Liver (tissue), 9 donors: ENCODE results near the gene TPPP3. TPM values are rescaled to one million over a fixed set of nuclear protein-coding genes. Genes with fewer than 3 reads are reported as not detected.

Experiments used
- DNase-seq: peaks from one replicate; pipeline ENCODE4 v3.0.0-alpha.2; 2017; ENCODE audit warnings: low spot score
- H3K27ac ChIP-seq, 2 donors: one replicate each; pipeline ENCODE4 v1.7.0; 2013; ENCODE audit warnings: inconsistent platforms in 2 of 2, low read length in 2 of 2, control low read depth in 1 of 2, low read depth in 1 of 2, mild to moderate bottlenecking in 1 of 2
- H3K27me3 ChIP-seq, 4 donors: one replicate each; pipeline versions ENCODE4 v1.6.1 to v1.7.0; 2013; ENCODE audit warnings: low read length in 3 of 4, inconsistent platforms in 1 of 4, mild to moderate bottlenecking in 1 of 4, moderate library complexity in 1 of 4; ENCODE audit not compliant: control insufficient read depth in 4 of 4, insufficient read depth in 4 of 4
- H3K36me3 ChIP-seq, 4 donors: one replicate each; pipeline versions ENCODE4 v1.6.1 to v1.7.0; 2013; ENCODE audit warnings: low read length in 3 of 4, mild to moderate bottlenecking in 3 of 4, low read depth in 1 of 4, moderate library complexity in 1 of 4; ENCODE audit not compliant: control insufficient read depth in 4 of 4, insufficient read depth in 3 of 4
- H3K4me1 ChIP-seq, 4 donors: one replicate each; pipeline versions ENCODE4 v1.6.1 to v1.7.0; 2013; ENCODE audit warnings: low read length in 3 of 4, mild to moderate bottlenecking in 3 of 4, moderate library complexity in 1 of 4; ENCODE audit not compliant: control insufficient read depth in 4 of 4, insufficient read depth in 4 of 4
- H3K4me3 ChIP-seq, 3 donors: one replicate each; pipeline versions ENCODE4 v1.6.1 to v1.7.0; 2013; ENCODE audit warnings: low read length in 3 of 3, control low read depth in 1 of 3, low read depth in 1 of 3, mild to moderate bottlenecking in 1 of 3
- H3K9ac ChIP-seq, 2 donors: one replicate each; pipeline ENCODE4 v1.7.0; 2013; ENCODE audit warnings: low read length in 2 of 2, mild to moderate bottlenecking in 2 of 2, moderate library complexity in 2 of 2, control low read depth in 1 of 2, low read depth in 1 of 2
- H3K9me3 ChIP-seq, 4 donors: one replicate each; pipeline versions ENCODE4 v1.6.1 to v1.7.0; 2013; ENCODE audit warnings: low read length in 3 of 4; ENCODE audit not compliant: control insufficient read depth in 4 of 4
- ATF3 ChIP-seq: IDR thresholded peaks from 2 replicates; pipeline ENCODE4 v1.6.1; 2016; ENCODE audit warnings: antibody characterized with exemption
- CTCF ChIP-seq: fragments of 150-350 bp; IDR thresholded peaks from 2 replicates; pipeline ENCODE4 v1.5.1; 2017; ENCODE audit warnings: improper control_type of control experiment, low read depth, low read length; ENCODE audit not compliant: missing input control
- EGR1 ChIP-seq, 2 donors: IDR thresholded peaks; 2 replicates each; pipeline ENCODE4 v1.6.1; 2016 to 2018; ENCODE audit warnings: antibody characterized with exemption in 2 of 2, low read depth in 2 of 2
- FOXA1 ChIP-seq: IDR thresholded peaks from 2 replicates; pipeline ENCODE4 v1.6.1; 2016; ENCODE audit warnings: antibody characterized with exemption
- FOXA2 ChIP-seq: IDR thresholded peaks from 2 replicates; pipeline ENCODE4 v1.6.1; 2016; ENCODE audit warnings: antibody characterized with exemption
- GABPA ChIP-seq, 2 donors: IDR thresholded peaks in 1 of 2; conservative IDR thresholded peaks in 1 of 2; 2 replicates each; pipeline ENCODE4 v1.6.1; 2016; ENCODE audit warnings: antibody characterized with exemption in 2 of 2, mild to moderate bottlenecking in 1 of 2, moderate library complexity in 1 of 2
- HNF4A ChIP-seq, 2 donors: conservative IDR thresholded peaks; 2 replicates each; pipeline ENCODE4 v1.6.1; 2016; ENCODE audit warnings: antibody characterized with exemption in 2 of 2, mild to moderate bottlenecking in 2 of 2
- HNF4G ChIP-seq: IDR thresholded peaks from 2 replicates; pipeline ENCODE4 v1.6.1; 2016; ENCODE audit warnings: antibody characterized with exemption
- JUND ChIP-seq, 2 donors: IDR thresholded peaks; 2 replicates each; pipeline ENCODE4 v1.6.1; 2016; ENCODE audit warnings: antibody characterized with exemption in 2 of 2
- MAX ChIP-seq: IDR thresholded peaks from 2 replicates; pipeline ENCODE4 v1.6.1; 2016; ENCODE audit warnings: antibody characterized with exemption
- NR2F2 ChIP-seq: IDR thresholded peaks from 2 replicates; pipeline ENCODE4 v1.6.1; 2016; ENCODE audit warnings: antibody characterized with exemption
- RAD21 ChIP-seq, 2 donors: IDR thresholded peaks; 2 replicates each; pipeline ENCODE4 v1.6.1; 2016; ENCODE audit warnings: antibody characterized with exemption in 2 of 2, mild to moderate bottlenecking in 2 of 2
- REST ChIP-seq: IDR thresholded peaks from 2 replicates; pipeline ENCODE4 v1.6.1; 2016; ENCODE audit warnings: antibody characterized with exemption, mild to moderate bottlenecking
- RXRA ChIP-seq, 2 donors: IDR thresholded peaks; 2 replicates each; pipeline ENCODE4 v1.6.1; 2017 to 2018; ENCODE audit warnings: antibody characterized with exemption in 2 of 2, mild to moderate bottlenecking in 1 of 2
- SP1 ChIP-seq: IDR thresholded peaks from 2 replicates; pipeline ENCODE4 v1.6.1; 2018; ENCODE audit warnings: antibody characterized with exemption, mild to moderate bottlenecking
- TAF1 ChIP-seq: conservative IDR thresholded peaks from 2 replicates; pipeline ENCODE4 v1.6.1; 2016; ENCODE audit warnings: antibody characterized with exemption, mild to moderate bottlenecking
- YY1 ChIP-seq: IDR thresholded peaks from 2 replicates; pipeline ENCODE4 v1.6.1; 2016; ENCODE audit warnings: antibody characterized with exemption, mild to moderate bottlenecking
- ZBTB33 ChIP-seq: IDR thresholded peaks from 2 replicates; pipeline ENCODE4 v1.6.1; 2016; ENCODE audit warnings: antibody characterized with exemption
- WGBS: extraction: QIAGEN DNeasy Blood & Tissue Kit; methylation state at CpG from one replicate; pipeline ENCODE4 v1.1.7; 2013; 5-methylcytosine and 5-hydroxymethylcytosine counted together
- polyA plus RNA-seq, 2 donors: library from polyadenylated mRNA; stranded (reverse) in 1 of 2; unstranded in 1 of 2; fragments of 200-250 nt in 1 of 2; fragments of >200 nt in 1 of 2; fragmentation: Nextera tagmentation in 1 of 2; extraction: Ambion mirVana in 1 of 2; gene quantifications; one replicate each; pipeline versions ENCODE4 v1.2.1 to v1.2.3, GENCODE V29; 2013 to 2015
- total RNA-seq, 2 donors: library from RNA; depleted of rRNA; stranded (reverse); fragments of >200 nt; gene quantifications; one replicate each; pipeline ENCODE4 v1.2.3, GENCODE V29; 2014
- donor health status: healthy.
- donor health status: healthy.
- donor health status: healthy.
- donor health status: healthy.
- donor health status: healthy.

The TPPP3 gene
- total and polyA plus RNA-seq, 4 donors = 0.28 to 0.84 (median 0.55) TPM

- Histone ChIP-seq H3K9me3 (no peaks in the 10 kb centered on the region), H3K4me1 (peaks cover 0 to 3% (median under 1%) of the 10 kb centered on the region in 4 donors), H3K36me3 (no peaks in the 10 kb centered on the region), H3K9ac (no peak overlapping the region), H3K27me3 (no peaks in the 10 kb centered on the region), H3K4me3 (no peak overlapping the region), H3K27ac (no peak overlapping the region)
- WGBS = 85% methylated on average over 12 of the region's 12 CpGs
- TF ChIP-seq MAX (no peak), ATF3 (no peak), HNF4A (conservative IDR thresholded peaks at IDR 0.05) (no peak), EGR1 (IDR thresholded peaks at IDR 0.05; ENCODE audit: low read depth in 2 of 2) (no peak), RAD21 (IDR thresholded peaks at IDR 0.05) (no peak), TAF1 (no peak), HNF4G (no peak), YY1 (no peak), JUND (IDR thresholded peaks at IDR 0.05) (no peak), ZBTB33 (no peak), FOXA1 (no peak), FOXA2 (no peak), REST (no peak), SP1 (no peak), GABPA (IDR thresholded peaks at IDR 0.05 in 1 of 2, conservative IDR thresholded peaks at IDR 0.05 in 1 of 2) (no peak), RXRA (IDR thresholded peaks at IDR 0.05) (no peak), CTCF (no peak), NR2F2 (no peak)
- no peak for DNase-seq
Measured at GRCh38 chr16:67403976-67404555, 10.8 kb upstream of the TPPP3 start.
